ENCODE results near the gene MAEA.

DNA sequence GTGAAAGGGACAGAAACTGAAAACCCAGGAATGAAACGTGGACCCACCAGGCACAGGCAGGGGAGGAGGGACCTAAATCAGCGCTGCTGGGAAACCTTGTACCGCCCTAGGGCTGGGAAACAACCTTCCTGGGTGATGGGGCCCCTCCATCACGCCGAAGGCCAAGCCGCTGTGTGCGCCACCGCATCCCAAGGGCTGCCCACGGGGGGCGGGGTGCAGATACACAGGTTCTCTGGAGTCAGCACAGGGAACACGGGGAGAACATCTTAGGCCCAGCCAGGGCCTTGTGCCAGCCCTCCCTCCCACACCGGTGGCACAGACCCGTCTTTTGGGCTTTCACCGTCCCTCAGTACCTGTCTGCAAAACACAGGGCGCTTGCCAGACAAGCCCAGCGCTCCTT lies 70.3 kb downstream of the MAEA start:
- TF ChIP-seq GATA3 (IDR thresholded peaks at IDR 0.05; ENCODE audit: low read depth, low read length) (no peak), GATA2 (IDR thresholded peaks at IDR 0.05; ENCODE audit: low read depth, low read length) (no peak)
